SH-SY5Y (cell line): Measurements from ENCODE around the gene FOXO1.

Source experiments
- GATA2 ChIP-seq: IDR thresholded peaks from 2 replicates; pipeline ENCODE4 v1.6.1; 2011; ENCODE audit warnings: mild to moderate bottlenecking, low read depth, low read length
- GATA3 ChIP-seq: IDR thresholded peaks from 2 replicates; pipeline ENCODE4 v1.6.1; 2011; ENCODE audit warnings: low read depth, mild to moderate bottlenecking, low read length, moderate library complexity

DNA sequence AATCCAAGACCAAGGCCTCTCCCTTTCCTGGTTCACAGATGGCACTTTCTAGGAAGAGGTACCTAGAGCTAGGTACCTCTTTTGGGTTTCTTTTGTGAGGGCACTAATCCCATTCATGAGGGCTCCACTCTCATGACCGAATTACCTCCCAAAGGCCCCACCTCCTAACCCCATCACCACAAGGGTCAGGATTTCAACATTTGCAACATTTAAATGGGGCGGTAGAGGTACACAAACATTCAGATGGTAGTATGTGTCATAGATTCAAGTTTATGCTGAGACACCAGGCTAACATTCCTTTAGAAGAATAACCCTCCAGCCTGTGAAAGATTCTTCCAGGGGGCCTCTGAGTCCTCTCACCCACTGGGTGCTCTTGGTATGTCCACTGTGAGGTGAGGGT is 116.3 kb downstream of the FOXO1 start:
- TF ChIP-seq GATA3, result no peak
- TF ChIP-seq GATA2, result no peak
